AML-193 (cell line): Measurements from ENCODE around the gene ZMIZ1.

Experiments used
- DNase-seq, 2 experiments: peaks; one replicate each; lab custom pipeline; 2025; lab: John Stamatoyannopoulos, UW

ZMIZ1 gene, protein sequence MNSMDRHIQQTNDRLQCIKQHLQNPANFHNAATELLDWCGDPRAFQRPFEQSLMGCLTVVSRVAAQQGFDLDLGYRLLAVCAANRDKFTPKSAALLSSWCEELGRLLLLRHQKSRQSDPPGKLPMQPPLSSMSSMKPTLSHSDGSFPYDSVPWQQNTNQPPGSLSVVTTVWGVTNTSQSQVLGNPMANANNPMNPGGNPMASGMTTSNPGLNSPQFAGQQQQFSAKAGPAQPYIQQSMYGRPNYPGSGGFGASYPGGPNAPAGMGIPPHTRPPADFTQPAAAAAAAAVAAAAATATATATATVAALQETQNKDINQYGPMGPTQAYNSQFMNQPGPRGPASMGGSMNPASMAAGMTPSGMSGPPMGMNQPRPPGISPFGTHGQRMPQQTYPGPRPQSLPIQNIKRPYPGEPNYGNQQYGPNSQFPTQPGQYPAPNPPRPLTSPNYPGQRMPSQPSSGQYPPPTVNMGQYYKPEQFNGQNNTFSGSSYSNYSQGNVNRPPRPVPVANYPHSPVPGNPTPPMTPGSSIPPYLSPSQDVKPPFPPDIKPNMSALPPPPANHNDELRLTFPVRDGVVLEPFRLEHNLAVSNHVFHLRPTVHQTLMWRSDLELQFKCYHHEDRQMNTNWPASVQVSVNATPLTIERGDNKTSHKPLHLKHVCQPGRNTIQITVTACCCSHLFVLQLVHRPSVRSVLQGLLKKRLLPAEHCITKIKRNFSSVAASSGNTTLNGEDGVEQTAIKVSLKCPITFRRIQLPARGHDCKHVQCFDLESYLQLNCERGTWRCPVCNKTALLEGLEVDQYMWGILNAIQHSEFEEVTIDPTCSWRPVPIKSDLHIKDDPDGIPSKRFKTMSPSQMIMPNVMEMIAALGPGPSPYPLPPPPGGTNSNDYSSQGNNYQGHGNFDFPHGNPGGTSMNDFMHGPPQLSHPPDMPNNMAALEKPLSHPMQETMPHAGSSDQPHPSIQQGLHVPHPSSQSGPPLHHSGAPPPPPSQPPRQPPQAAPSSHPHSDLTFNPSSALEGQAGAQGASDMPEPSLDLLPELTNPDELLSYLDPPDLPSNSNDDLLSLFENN

DNA sequence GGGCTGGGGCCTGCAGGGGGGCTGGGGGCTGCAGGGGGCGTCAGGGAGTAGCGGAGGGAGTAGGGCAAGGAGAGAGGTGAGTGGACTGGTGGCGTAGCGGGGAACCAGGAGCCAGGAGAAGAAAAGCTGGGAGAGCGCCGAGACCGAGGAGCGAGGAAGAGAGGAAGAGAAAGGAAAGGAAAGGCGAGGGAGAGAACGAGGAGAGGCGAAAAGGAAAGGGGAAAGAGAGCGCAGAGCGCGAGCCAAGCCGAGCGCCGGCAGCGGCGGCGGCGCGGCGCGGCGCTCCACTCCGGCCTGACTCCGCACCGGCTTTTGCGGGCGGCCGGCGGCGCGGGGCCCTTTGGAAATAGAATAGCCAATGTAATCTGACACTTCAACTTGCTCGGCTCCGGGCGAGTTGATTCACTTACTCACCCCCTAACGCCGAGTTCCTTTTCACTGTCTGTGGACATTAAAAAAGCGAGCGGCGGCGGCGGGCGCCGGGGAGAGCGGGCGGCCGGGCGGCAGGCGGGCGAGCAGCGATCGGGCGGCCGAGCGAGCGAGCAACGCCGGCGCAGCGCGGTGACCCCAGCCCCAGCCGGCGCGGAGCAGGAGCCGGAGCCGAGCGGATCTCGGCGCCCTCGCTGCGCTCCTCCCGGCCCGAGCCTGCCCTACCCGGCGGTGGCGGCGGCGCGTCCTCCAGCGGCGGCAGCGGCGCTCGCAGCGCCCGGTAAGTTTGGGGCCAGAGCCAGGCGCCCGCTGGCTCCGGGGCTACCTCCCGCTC is at the start of gene ZMIZ1:
Gene ZMIZ1, plus strand, starts transcription at position 405 of the 763 bp plus-strand sequence. CDS start 132,667 bp downstream, outside the sequence.
- DNase-seq, result peak; percentile 79 to 83

DNA sequence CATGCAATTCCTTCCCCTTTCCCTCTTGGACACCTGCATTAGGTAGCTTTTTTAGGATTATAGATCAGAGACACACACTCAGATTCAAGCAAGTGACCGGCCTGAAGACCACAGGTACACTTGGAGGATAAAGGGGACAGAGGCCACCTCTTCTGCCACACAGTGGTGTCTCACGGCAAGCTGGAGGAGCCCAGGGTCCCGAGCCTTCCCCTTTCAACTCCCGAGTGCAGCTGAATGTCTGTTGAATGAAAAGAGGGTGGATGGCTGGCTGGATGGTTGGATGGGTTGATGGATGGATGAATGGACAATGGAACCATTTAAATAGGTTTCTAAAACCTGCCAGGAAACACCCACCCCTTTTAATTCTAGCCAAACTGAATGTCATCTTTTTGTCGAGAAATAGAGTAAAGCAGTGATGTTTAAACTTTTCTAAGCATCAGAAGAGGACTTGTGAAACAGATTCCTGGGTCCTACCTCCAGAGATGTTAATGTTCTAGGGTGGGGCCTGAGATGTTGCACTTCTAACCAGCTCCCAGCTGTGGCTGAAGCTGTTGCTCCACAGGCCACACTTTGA is 49.2 kb upstream of the ZMIZ1 start:
- DNase-seq, result no peak

DNA sequence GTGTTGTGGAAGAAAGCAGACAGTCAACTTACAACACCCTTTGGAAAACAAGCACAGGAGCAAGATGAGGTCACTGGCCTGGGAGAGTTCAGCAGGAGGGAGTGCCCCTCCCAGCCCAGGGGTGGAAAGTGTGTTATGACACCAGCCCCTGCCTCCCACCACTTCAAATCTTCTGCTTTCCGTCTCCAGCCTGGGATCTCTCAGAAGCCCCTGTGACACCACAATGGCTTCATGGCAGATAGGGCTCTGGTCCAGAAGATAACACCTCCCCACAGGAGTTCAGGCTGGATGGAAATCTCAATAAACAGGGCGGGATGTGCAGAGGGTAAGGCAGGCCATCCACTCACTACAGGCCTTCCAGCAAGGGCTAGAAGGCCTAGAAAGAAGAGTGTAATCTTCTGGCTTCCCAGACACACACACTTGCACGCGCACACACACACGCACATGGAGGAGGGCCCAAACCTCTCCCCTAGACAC is 48.7 kb upstream of the ZMIZ1 start:
- no peak for DNase-seq

DNA sequence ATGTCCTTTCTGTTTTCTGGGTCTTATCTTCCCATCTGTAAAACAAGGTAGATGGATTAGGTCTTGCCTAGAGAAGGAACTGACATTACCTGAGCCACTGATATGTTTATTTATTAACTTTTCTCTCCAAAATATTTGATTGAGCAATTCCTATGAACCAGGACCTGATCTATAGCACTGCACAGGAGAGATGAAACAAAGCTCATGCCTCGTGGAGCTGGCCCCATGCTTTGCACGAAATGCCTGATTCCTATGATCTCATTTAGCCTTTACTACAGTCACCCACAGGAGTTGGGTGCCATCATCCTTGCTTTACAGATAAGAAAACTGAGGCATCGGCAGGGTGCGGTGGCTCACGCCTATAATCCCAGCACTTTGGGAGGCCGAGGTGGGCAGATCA is 48.2 kb upstream of the ZMIZ1 start:
- no peak for DNase-seq

DNA sequence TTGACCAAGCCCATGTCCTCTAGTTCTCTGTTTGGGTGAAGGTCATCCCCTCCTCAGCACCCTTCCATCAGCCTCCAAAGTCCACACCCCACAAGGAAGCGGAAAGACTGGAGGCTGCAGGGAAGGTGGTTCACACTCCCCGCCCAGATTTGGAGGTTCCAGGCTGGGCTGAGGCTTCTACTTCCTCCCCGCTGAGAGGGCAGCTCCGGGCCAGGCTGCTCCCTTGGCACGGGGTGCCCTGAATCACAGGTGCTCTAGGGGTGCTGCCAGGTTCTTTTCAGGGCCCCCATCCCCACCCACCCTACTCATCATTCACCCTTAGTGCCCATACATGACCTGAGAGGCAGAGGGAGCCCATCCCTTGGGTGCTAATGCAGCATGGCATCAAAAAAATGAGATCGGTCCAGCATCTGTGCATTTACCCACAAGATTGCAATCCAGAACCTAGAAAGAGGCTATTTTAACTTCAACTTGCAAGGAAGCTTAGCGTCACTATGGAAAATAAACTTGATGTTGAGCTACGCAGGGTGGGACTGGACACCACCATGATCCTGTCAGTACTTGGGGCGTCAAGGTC is 47.3 kb upstream of the ZMIZ1 start:
- no peak for DNase-seq

DNA sequence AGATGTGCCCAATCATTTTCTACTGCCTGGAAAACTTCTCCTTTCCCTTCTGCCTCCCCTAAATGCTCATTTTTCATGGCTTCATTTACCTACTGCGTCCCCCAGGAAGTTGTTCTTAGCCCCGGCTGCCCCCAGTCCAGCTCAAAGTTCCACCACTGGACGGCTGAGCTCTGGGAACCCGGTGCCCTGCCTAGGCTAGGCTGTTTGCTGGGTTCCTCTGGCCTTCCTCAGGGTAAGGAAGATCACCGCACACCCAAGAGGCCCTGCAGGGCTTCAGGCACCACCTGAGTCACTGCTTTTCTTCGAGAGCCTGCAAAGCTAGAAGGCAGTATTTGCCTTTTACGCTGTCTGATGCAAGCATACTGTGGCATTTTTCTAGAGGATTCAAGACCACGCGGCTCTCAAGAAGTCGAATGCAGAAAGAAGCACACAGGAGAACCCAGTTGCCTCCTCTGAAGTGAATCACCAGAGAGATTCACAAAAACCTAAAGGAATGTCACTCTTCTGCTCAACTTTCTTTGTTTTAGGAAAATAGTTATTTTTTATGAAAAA is 46.7 kb upstream of the ZMIZ1 start:
- DNase-seq, result no peak

DNA sequence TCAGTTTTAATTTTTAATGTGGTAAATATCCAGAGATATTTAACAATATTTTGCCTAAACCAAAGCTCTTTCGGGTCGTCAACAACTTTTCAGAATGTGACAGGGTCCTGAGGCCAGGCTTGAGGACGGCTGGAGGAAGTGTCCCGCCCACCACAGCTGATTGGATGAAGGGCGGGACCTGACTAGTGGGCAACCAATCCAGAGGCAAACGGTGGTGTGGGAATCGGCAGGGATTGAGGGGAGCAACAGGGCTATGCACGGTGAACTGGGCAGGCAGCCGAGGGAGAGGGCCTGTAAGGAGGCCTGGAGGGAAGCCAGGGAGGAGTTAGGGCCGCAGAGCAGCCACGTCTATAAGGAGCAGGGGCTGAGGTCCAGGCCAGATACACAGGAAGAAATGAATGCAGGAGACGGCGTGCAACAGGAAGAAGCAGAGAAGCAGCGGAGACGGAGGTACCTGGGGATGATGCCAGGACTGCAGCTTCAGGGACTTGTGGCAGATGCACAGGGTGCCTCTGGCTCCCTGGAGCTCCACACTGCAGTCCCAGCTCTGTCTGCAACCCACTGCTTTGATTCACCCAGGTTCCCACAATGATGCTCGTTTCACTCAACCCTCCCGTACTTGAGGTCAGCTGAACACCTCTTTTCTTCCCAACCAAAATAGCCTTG is 46.1 kb upstream of the ZMIZ1 start:
- no peak for DNase-seq

DNA sequence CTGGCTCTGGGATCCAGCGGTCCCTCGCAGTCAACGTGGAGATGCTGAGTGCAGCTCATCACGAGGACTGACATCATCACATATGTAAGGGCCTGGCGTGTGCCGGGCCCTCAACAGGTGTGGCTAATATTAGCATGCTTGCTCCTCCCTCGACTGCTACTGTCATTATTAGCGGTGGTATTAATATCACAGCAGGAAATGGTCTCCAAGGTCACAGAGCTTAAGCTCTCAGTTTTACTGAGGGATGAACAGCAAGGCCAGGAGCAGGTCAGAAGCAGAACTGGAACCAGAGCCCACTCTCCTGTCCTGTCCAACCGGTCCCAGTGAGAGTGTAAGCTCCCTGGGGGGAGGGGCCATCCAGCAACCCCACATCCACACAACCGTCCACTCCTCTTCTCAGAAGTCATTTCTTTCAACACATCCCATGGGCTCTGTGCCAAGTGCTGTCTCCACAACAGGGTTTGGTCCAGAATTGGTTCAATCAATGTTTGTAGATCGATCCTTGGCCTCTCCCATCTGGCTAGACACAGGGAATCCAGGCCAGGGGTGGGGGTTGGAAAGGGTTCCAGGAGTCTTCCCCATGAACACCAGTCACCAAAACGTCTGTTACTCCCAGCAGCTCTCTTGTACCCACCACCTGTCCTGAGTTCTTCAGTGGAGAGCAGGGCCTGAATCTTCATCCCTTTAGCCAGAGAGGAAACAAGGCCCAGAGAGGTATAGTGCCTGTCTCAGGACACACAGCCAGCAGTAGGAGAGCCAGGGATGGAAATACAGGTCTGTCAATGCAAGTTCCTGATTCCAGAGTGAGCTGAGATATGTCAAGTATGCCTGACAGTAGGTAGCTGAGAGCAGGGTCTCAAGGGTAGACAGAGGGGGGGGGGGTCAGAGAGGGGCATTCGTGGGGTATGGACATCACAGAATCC is 45.3 kb upstream of the ZMIZ1 start:
- no peak for DNase-seq

DNA sequence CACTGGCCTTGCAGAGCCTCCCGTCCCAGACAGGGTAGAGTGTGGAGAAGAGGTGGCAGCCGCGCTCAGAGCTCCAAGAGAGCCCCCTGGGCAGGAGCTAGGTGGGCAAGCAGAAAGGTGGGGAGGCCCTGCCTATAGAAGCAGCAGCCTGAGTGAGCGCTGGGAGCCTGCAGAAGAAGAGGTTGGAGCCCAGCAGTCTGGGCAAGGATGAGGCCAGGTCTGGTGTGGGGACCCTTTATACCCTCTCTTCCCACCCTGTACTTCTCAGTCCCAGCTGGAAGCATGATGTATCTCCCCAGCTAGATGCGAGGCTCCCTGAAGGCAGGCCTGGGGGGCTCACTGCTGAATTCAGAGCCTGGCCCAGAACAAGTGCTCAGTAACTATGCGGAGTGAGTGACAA is 44.5 kb upstream of the ZMIZ1 start:
- DNase-seq, result no peak

DNA sequence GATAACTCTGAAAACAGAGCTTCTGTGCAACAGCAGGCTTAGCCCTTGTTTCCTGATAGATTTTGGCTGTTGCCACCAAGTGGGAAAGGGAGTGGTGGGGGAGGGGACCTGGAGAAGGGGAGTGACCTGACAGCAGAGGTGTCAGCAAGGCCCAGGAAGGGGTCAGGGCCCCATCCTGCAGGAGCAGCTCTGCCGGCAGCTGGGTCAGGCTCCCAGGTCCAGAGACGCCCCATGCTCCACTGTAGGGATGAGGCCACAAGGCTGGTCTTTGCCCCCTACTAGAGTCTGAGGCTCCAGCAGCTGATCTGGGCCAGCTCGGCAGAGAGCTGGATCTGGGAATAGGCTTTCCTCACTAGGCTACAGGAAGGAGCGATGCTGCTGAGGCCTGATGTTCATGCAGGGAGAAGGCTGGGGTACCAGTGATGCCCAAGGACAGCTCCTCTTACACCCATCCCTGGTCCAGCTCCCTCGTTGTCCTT is 44.0 kb upstream of the ZMIZ1 start:
- DNase-seq, result no peak

DNA sequence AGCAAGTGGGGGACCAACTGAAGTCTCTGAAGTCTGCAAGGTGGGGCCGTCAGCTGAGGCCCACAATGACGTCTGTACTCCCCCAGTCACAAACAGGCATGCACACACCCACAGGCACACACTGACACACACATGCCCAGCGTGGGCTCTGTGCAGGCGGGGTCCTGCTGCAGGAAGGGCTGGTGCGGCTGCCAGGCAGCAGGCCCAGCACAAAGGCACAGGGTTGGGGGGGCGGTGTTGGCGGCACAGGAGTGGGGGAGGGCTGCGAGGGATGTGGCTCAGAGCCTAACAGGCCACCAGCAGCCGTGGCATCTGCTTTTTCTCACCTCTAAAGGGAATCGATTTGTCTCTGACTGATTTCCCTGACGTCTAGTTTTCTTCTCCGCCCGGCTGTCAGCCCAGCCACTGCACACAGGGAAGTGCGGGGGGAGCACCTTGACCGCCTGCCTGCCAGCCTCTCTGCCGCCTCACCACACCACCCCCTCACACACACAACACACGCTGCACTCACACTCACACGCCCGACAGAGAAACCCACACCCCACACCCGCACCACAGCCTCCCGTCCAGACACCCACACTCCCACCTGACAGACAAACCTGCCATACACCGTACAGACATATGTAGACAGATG is 43.5 kb upstream of the ZMIZ1 start:
- DNase-seq, result no peak

DNA sequence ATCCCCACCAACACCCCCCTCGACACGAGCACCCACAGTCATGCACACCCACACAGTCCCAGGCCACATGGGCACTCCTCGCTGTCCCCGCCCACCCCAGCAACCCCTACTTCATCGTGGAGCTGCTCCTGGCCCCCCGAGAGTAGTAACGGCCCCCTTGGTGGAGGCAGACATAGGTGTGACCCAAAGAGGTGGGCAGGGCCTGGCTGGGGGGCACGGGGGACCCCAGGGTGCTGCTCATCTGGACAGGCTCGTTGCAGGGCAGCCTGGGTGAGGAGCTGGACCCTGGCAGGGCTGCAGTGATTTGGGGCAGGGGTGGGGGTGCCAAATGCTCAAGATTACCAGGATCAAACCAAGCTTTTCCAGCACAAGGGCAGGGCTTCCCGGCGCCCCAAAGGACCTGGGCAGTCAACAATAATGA is 42.4 kb upstream of the ZMIZ1 start:
- no peak for DNase-seq

DNA sequence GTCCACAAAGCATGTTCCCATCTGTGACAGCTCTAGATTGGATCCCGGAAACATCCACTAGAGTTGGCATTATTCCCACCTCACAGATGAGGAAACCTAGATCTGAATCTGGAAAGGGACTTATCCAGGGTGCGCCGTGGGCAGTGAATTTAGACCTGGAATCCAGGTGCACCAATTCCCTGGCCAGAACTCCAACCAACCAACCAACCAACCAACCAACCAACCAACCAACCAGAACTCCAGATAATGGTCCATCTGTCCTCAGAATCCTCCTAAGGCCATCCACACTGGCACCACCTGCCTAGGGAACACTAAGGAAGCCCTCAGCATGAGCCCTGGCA is 42.0 kb upstream of the ZMIZ1 start:
- no peak for DNase-seq

DNA sequence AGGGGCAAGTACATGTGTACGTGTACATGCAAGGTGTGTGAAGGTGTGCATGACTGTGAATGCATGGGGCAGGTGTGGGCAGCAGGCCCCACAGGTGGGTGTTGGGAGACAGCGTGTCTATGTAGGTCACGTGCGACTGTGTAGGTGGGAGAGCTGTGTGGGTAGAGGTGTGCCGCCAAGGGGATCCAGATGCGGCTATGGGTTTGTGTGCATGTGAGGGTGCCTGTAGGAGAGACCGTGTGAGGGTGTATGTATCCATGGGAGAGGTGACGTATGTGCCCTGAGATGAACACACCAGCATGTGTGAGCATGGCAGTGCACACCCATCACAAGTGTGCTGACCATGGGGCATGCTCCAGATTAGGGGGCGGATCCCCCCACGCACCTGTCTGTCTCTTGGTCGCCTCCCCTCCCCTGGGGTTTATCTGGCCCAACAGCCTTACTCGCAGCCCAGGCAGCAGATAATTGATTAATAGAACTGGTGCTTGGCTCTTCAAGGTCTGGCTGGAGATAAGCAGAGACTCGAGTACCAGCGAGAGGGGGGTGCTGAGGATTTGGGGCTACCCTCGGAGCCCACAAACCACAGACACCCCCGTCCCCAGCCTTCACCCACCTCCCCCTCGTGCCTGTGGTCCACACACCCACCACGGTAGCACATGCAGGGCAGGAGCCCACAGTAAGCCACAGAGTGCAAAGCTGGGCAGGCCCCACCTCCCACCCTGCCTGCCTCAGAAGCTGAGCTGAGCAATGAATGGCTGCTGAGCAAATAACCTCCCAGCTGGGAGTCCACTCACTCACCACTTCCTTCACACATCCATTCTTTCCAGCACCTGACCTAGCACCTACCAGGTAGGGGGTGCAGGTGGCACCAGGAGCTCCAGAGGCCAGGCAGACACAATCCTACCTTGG is 41.4 kb upstream of the ZMIZ1 start:
- no peak for DNase-seq

DNA sequence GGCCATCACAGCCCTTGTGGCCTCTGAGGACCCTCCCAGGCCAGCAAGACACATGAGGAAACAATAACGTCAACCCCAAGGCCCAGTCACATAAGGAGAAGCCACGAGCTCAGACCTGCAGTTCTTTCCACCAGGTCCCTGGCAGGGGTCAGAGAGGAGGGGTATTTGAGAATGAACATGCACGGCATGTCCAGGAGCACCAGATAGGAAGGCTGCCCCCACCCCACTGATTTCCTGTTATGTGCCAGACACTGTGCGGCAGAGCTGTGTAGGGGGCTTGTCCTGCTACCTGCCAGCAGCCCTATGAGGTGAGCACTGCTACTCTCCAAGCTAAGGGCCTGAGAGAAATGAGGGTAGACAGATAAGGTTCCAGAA is 40.7 kb upstream of the ZMIZ1 start:
- DNase-seq, result no peak

DNA sequence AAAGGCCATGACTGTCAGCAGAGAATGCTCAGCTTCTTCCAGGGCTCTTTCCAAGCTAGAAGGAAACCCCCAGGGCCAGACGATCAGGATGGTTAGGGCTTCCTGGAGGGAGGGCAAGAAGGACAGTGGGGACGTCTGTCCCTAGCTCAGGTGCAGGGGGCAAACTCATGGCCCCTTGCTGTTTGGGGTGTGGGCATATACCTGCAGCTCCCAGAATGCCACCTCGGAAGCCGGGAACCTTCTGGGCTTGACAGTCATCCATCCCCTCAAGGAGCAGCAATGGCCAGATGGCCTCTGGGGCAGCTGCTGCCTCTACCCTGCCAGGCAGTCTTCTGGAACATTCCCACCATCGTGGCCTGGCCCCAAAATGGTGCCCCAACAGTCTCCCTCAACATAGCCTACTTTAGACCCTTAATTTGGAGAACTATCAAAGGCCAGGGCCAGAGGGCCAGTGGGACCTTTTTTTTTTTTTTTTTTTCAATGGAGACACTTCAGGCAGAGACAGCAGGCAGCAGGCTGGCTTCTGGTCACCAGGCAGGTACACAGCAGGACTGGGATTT is 40.2 kb upstream of the ZMIZ1 start:
- DNase-seq, result no peak
